GM12878 (cell line): Measurements from ENCODE around the gene FAM13C. TPM values are rescaled to one million over a fixed set of nuclear protein-coding genes. Genes with fewer than 3 reads are reported as not detected.

ENCODE experiments used
- ATAC-seq: fragments of 200-7000 bp; cut with Tn5 transposase; 3 replicates; pipeline ENCODE4 v1.9.1; 2020; ENCODE audit warnings: mild to moderate bottlenecking, moderate library complexity
- BruUV-seq: library from RNA; stranded (reverse); fragments of 400-500 nt; replicated peaks from 2 replicates; lab custom pipeline; 2021; lab: Mats Ljungman, UMichigan
- CTCF ChIA-PET: fragments of 300-600 bp; sonication (Branson Sonifier 250); formaldehyde crosslinking; extraction: SDS; loops from one replicate; lab custom pipeline; 2021; ENCODE audit warnings: inconsistent platforms; lab: Yijun Ruan, JAX
- POLR2A ChIA-PET: fragments of 350-600 bp; formaldehyde crosslinking; extraction: SDS; loops from one replicate; lab custom pipeline; 2021; ENCODE audit warnings: inconsistent platforms; lab: Charles Lee
- RAD21 ChIA-PET: fragments of 300-600 bp; sonication (Branson Sonifier 250); formaldehyde crosslinking; loops from one replicate; lab custom pipeline; 2023; ENCODE audit warnings: antibody characterized with exemption; ENCODE audit not compliant: unreplicated experiment; lab: Charles Lee
- SMC1A ChIA-PET: fragments of 300-600 bp; sonication (Branson Sonifier 250); formaldehyde crosslinking; loops from one replicate; lab custom pipeline; 2023; ENCODE audit not compliant: unreplicated experiment, uncharacterized antibody; lab: Charles Lee
- DNase-seq: peaks from one replicate; pipeline ENCODE4 v3.0.0-alpha.2; 2011; ENCODE audit warnings: low read depth, low spot score
- FAIRE-seq: peaks from 3 replicates; lab custom pipeline; 2011; peaks lifted over from hg19 to GRCh38; lab: Jason Lieb, UNC
- H2AFZ ChIP-seq: 2 replicates; pipeline ENCODE4 v1.6.0; 2011; ENCODE audit warnings: low read depth, low read length, control low read depth; ENCODE audit not compliant: control insufficient read depth
- H3K27ac ChIP-seq: 2 replicates; pipeline ENCODE4 v1.5.1; 2011; ENCODE audit warnings: control low read depth; ENCODE audit not compliant: control insufficient read depth, insufficient read depth
- H3K27me3 ChIP-seq, 2 experiments: replicated peaks in 1 of 2; 2 replicates each; pipeline versions ENCODE4 v1.6.0 to v1.6.1; 2011; ENCODE audit warnings: low read length in 1 of 2; ENCODE audit not compliant: control insufficient read depth in 2 of 2, insufficient read depth in 2 of 2
- H3K36me3 ChIP-seq, 2 experiments: 2 replicates each; pipeline ENCODE4 v1.5.1; 2011; ENCODE audit warnings: low read length in 1 of 2; ENCODE audit not compliant: control insufficient read depth in 2 of 2, insufficient read depth in 2 of 2
- H3K4me1 ChIP-seq: 2 replicates; pipeline ENCODE4 v1.6.1; 2011; ENCODE audit warnings: mild to moderate bottlenecking, low read length, moderate library complexity, mixed read lengths; ENCODE audit not compliant: control insufficient read depth, insufficient read depth
- H3K4me2 ChIP-seq: 2 replicates; pipeline ENCODE4 v1.6.0; 2011; ENCODE audit warnings: control low read depth; ENCODE audit not compliant: control insufficient read depth, insufficient read depth
- H3K4me3 ChIP-seq: fragments of 200-600 bp; sonication (generic); 2 replicates; pipeline ENCODE4 v1.5.1; 2016
- H3K79me2 ChIP-seq: 2 replicates; pipeline ENCODE4 v1.6.0; 2011; ENCODE audit warnings: low read length; ENCODE audit not compliant: control insufficient read depth, insufficient read depth
- H3K9ac ChIP-seq: 2 replicates; pipeline ENCODE4 v1.8.0; 2011; ENCODE audit warnings: low read length, control low read depth, mixed read lengths; ENCODE audit not compliant: control insufficient read depth, insufficient read depth
- H3K9me3 ChIP-seq: replicated peaks from 3 replicates; pipeline ENCODE4 v1.5.1; 2011; ENCODE audit warnings: mild to moderate bottlenecking, low read length; ENCODE audit not compliant: control insufficient read depth, insufficient read depth
- H4K20me1 ChIP-seq: 2 replicates; pipeline ENCODE4 v1.6.0; 2011; ENCODE audit not compliant: control insufficient read depth, insufficient read depth
- BCLAF1 ChIP-seq: fragments of 450-650 bp; IDR thresholded peaks from 2 replicates; pipeline ENCODE4 v1.6.1; 2017; ENCODE audit warnings: antibody characterized with exemption, mild to moderate bottlenecking, moderate library complexity
- EGR1 ChIP-seq, 2 experiments: IDR thresholded peaks; 1 replicate in 1 of 2; 2 replicates in 1 of 2; pipeline ENCODE4 v1.6.1; 2011 to 2012; ENCODE audit warnings: low read depth in 2 of 2, low read length in 2 of 2, borderline replicate concordance in 1 of 2, mild to moderate bottlenecking in 1 of 2, moderate library complexity in 1 of 2
- RAD51 ChIP-seq: fragments of 450-650 bp; IDR thresholded peaks from 2 replicates; pipeline ENCODE4 v1.6.1; 2016; ENCODE audit warnings: moderate library complexity, mild to moderate bottlenecking, inconsistent platforms
- YY1 ChIP-seq: IDR thresholded peaks from 2 replicates; pipeline ENCODE4 v1.6.1; 2011; ENCODE audit warnings: low read depth, mild to moderate bottlenecking, low read length
- WGBS: methylation state at CpG from one replicate; pipeline ENCODE4 v1.1.6; 2016; ENCODE audit warnings: low lambda C conversion rate; ENCODE audit not compliant: insufficient replicate concordance, insufficient coverage; ENCODE audit errors: missing lambda C conversion rate; 5-methylcytosine and 5-hydroxymethylcytosine counted together
- in situ Hi-C: fragments of 300-500 bp; cut with MboI; formaldehyde crosslinking; loops from 9 replicates; pipeline ENCODE4 v1.14.3; 2018; ENCODE audit warnings: mixed read lengths
- intact Hi-C: fragments of 100-400 bp; cut with micrococcal nuclease; formaldehyde crosslinking; loops from one replicate; pipeline ENCODE4 v1.14.2; 2022; ENCODE audit not compliant: unreplicated experiment
- polyA plus RNA-seq, 11 experiments: library from polyadenylated mRNA; depleted of rRNA in 4 of 11; unstranded in 6 of 11; stranded (reverse) in 5 of 11; fragments of >200 nt; fragmentation: Nextera tagmentation in 4 of 11; fragmentation: Illumina TruSeq in 1 of 11; extraction: Ambion mirVana in 4 of 11; extraction: Trizol in 1 of 11; gene quantifications; 1 replicate in 1 of 11; 2 replicates in 10 of 11; pipeline versions ENCODE4 v1.2.1 to v1.2.3, GENCODE V29; 2011 to 2016; ENCODE audit warnings: inconsistent platforms in 2 of 11, missing spikeins in 2 of 11, low read depth in 1 of 11
- total RNA-seq, 4 experiments: library from RNA; depleted of rRNA in 3 of 4; stranded (reverse); fragments of >200 nt in 3 of 4; fragmentation: Illumina TruSeq in 1 of 4; extraction: Trizol in 1 of 4; gene quantifications; 2 replicates each; pipeline versions ENCODE4 v1.2.1 to v1.2.3, GENCODE V29; 2013 to 2021

FAM13C gene
- total and polyA plus RNA-seq, 10 of the 15 experiments (the other 5 are each of a cell fraction or from before 2014, with no cell fraction given) = 0.04 to 0.31 (median 0.13) TPM; not detected in 5

- TF ChIP-seq BCLAF1 (no peak), EGR1 (IDR thresholded peaks at IDR 0.05; ENCODE audit: borderline replicate concordance in 1 of 2, low read depth in 2 of 2, low read length in 2 of 2) (no peak), RAD51 (no peak)
Observed at GRCh38 chr10:59268460-59268859, 93.9 kb downstream of the FAM13C start (continued).

GRCh38 chr10:59266321-59266720, 96.0 kb downstream of the FAM13C start:
- RAD21 ChIA-PET = no interaction called here

More at GRCh38 chr10:59266321-59266720, 96.0 kb downstream of the FAM13C start:
- SMC1A ChIA-PET = no interaction called here
- H4K20me1 ChIP-seq = no peaks in the 10 kb centered on the region
- H3K79me2 ChIP-seq = no peaks in the 10 kb centered on the region
- H3K4me2 ChIP-seq = no peak overlapping the region
- POLR2A ChIA-PET = no interaction called here
- no peak overlapping the region for H2AFZ ChIP-seq
- BruUV-seq = no TSS peak
- 0% methylated on average over 3 of the region's 3 CpGs for WGBS
- intact Hi-C loops = no loop called here
- TF ChIP-seq YY1 = no peak
- H3K27ac ChIP-seq = no peak overlapping the region
- H3K9me3 ChIP-seq = no peaks in the 10 kb centered on the region
- FAIRE-seq (no peak), DNase-seq (no peak), ATAC-seq (no peak)
- no peaks in the 10 kb centered on the region for H3K36me3 ChIP-seq
- H3K4me1 ChIP-seq = no peaks in the 10 kb centered on the region
- CTCF ChIA-PET = no interaction called here
- no peaks in the 10 kb centered on the region for H3K27me3 ChIP-seq
- H3K4me3 ChIP-seq = no peak overlapping the region
- no peak overlapping the region for H3K9ac ChIP-seq
- in situ Hi-C loops = no loop called here
